Hepatocyte (in vitro differentiated cells): ENCODE results near the gene TAF4. TPM values are rescaled to one million over a fixed set of nuclear protein-coding genes. Genes with fewer than 3 reads are reported as not detected.

Source experiments
- DNase-seq: peaks from one replicate; pipeline ENCODE4 v3.0.0-alpha.2; 2016; ENCODE audit warnings: low spot score
- H2AFZ ChIP-seq: fragments of 200-600 bp; sonication (generic); 2 replicates; pipeline ENCODE4 v1.6.0; 2016; ENCODE audit warnings: antibody characterized with exemption, mild to moderate bottlenecking
- H3K27ac ChIP-seq: fragments of 200-600 bp; sonication (generic); 2 replicates; pipeline ENCODE4 v1.5.1; 2016; ENCODE audit warnings: mild to moderate bottlenecking
- H3K27me3 ChIP-seq: fragments of 200-600 bp; sonication (generic); 2 replicates; pipeline ENCODE4 v1.6.1; 2016
- H3K36me3 ChIP-seq: fragments of 200-600 bp; sonication (generic); replicated peaks from 2 replicates; pipeline ENCODE4 v1.5.1; 2016; ENCODE audit warnings: low read depth; ENCODE audit not compliant: insufficient read depth
- H3K4me1 ChIP-seq: fragments of 200-600 bp; sonication (generic); 2 replicates; pipeline ENCODE4 v1.5.1; 2016; ENCODE audit warnings: mild to moderate bottlenecking, moderate library complexity; ENCODE audit not compliant: insufficient read depth
- H3K4me2 ChIP-seq: fragments of 200-600 bp; sonication (generic); 2 replicates; pipeline ENCODE4 v1.6.0; 2016
- H3K4me3 ChIP-seq: fragments of 200-600 bp; sonication (generic); 2 replicates; pipeline ENCODE4 v1.5.1; 2016; ENCODE audit warnings: mild to moderate bottlenecking
- H3K79me2 ChIP-seq: fragments of 200-600 bp; sonication (generic); 2 replicates; pipeline ENCODE4 v1.6.0; 2017; ENCODE audit warnings: mild to moderate bottlenecking
- H3K9me2 ChIP-seq: fragments of 200-600 bp; sonication (generic); replicated peaks from 2 replicates; pipeline ENCODE4 v1.6.0; 2017; ENCODE audit warnings: mild to moderate bottlenecking; ENCODE audit not compliant: insufficient read depth
- H3K9me3 ChIP-seq: fragments of 200-600 bp; sonication (generic); 2 replicates; pipeline ENCODE4 v1.5.1; 2016; ENCODE audit warnings: low read depth, mild to moderate bottlenecking
- H4K20me1 ChIP-seq: fragments of 200-600 bp; sonication (generic); 2 replicates; pipeline ENCODE4 v1.6.0; 2016; ENCODE audit warnings: mild to moderate bottlenecking; ENCODE audit not compliant: insufficient read depth, poor library complexity, severe bottlenecking
- CTCF ChIP-seq: fragments of 200-600 bp; sonication (generic); IDR thresholded peaks from 2 replicates; pipeline ENCODE4 v1.5.1; 2016; ENCODE audit warnings: antibody characterized with exemption, mild to moderate bottlenecking; ENCODE audit not compliant: poor library complexity
- EZH2 ChIP-seq: fragments of 200-600 bp; sonication (generic); IDR thresholded peaks from 2 replicates; pipeline ENCODE4 v1.6.1; 2016; ENCODE audit warnings: antibody characterized with exemption, mild to moderate bottlenecking, borderline replicate concordance
- EZH2phosphoT487 ChIP-seq: fragments of 200-600 bp; sonication (generic); IDR thresholded peaks from one replicate; pipeline ENCODE4 v1.6.1; 2018; ENCODE audit warnings: antibody characterized with exemption, mild to moderate bottlenecking, low read depth, moderate library complexity; ENCODE audit not compliant: unreplicated experiment, severe bottlenecking
- WGBS: methylation state at CpG from one replicate; pipeline ENCODE4 v1.1.6; 2016; ENCODE audit warnings: low lambda C conversion rate; ENCODE audit errors: missing lambda C conversion rate; 5-methylcytosine and 5-hydroxymethylcytosine counted together
- polyA plus RNA-seq: library from polyadenylated mRNA; unstranded; fragments of >200 nt; fragmentation: Nextera tagmentation; extraction: Ambion mirVana; gene quantifications from 2 replicates; pipeline ENCODE4 v1.2.1, GENCODE V29; 2016
- total RNA-seq: library from RNA; depleted of rRNA; stranded (reverse); fragments of >200 nt; gene quantifications from 2 replicates; pipeline ENCODE4 v1.2.3, GENCODE V29; 2014

The TAF4 gene
- total and polyA plus RNA-seq, 2 experiments from 2014 or later = 2.9 to 6.6 TPM

- H3K9me3 ChIP-seq = no peaks in the 10 kb centered on the region
- TF ChIP-seq EZH2phosphoT487 (no peak), CTCF (no peak)
- 0% methylated on average over 9 of the region's 165 CpGs for WGBS
- H3K27me3 ChIP-seq = no peaks in the 10 kb centered on the region
- no peaks in the 10 kb centered on the region for H3K36me3 ChIP-seq
- peaks cover 30% of the 10 kb centered on the region for H3K4me1 ChIP-seq
- DNase-seq = peak; percentile 68
- H3K27ac ChIP-seq = peak overlapping the region; percentile 77
- H2AFZ ChIP-seq = no peak overlapping the region
- peaks cover 44% of the 10 kb centered on the region for H4K20me1 ChIP-seq
- peak overlapping the region; percentile 95 for H3K4me2 ChIP-seq
- H3K9me2 ChIP-seq = no peaks in the 10 kb centered on the region
- H3K4me3 ChIP-seq = peak overlapping the region; percentile 77
- H3K79me2 ChIP-seq = peaks cover 47% of the 10 kb centered on the region
These were observed 659 bp downstream of the TAF4 start for GRCh38 chr20:62064770-62065673.

GRCh38 chr20:62063981-62064769 lies 1.5 kb downstream of the TAF4 start:
- no peak overlapping the region for H2AFZ ChIP-seq
- no peaks in the 10 kb centered on the region for H3K9me2 ChIP-seq
- TF ChIP-seq CTCF = no peak
- peaks cover 56% of the 10 kb centered on the region for H3K79me2 ChIP-seq
- peak overlapping the region; percentile 61 for H3K4me3 ChIP-seq
- peaks cover 53% of the 10 kb centered on the region for H4K20me1 ChIP-seq
- peak overlapping the region; percentile 95 for H3K4me2 ChIP-seq
- DNase-seq = peak; percentile 69
- peaks cover 30% of the 10 kb centered on the region for H3K4me1 ChIP-seq
- H3K27ac ChIP-seq = peak overlapping the region; percentile 7
- H3K9me3 ChIP-seq = no peaks in the 10 kb centered on the region
- WGBS = 12% methylated on average over 45 of the region's 60 CpGs
- H3K27me3 ChIP-seq = no peaks in the 10 kb centered on the region
- no peaks in the 10 kb centered on the region for H3K36me3 ChIP-seq

GRCh38 chr20:62063315-62063980 lies 2.2 kb downstream of the TAF4 start:
- peak overlapping the region; percentile 7 for H3K27ac ChIP-seq
- no peaks in the 10 kb centered on the region for H3K27me3 ChIP-seq
- peak overlapping the region; percentile 61 for H3K4me3 ChIP-seq
- H3K4me2 ChIP-seq = peak overlapping the region; percentile 95
- no peaks in the 10 kb centered on the region for H3K9me2 ChIP-seq
- TF ChIP-seq CTCF (no peak), EZH2 (no peak), EZH2phosphoT487 (no peak)
- H4K20me1 ChIP-seq = peaks cover 57% of the 10 kb centered on the region
- no peaks in the 10 kb centered on the region for H3K36me3 ChIP-seq
- peaks cover 30% of the 10 kb centered on the region for H3K4me1 ChIP-seq
- H2AFZ ChIP-seq = no peak overlapping the region
- 52% methylated on average over 39 of the region's 39 CpGs for WGBS
- H3K9me3 ChIP-seq = no peaks in the 10 kb centered on the region
- H3K79me2 ChIP-seq = peaks cover 58% of the 10 kb centered on the region
- DNase-seq = peak; percentile 59
